Stimulated activated naive CD4-positive, alpha-beta T cell treated with Interleukin-2 at 50 U/mL for 16 hours (primary cell): ENCODE measurements around the gene UTP3.
A peak's percentile ranks its signal among the peaks of the same experiment; 100 is the strongest.
"Not testable (repeated sequence)": the region's sequence is repeated elsewhere in the genome, so short reads cannot be mapped to it uniquely, and the experiment has no call there.

Experiments
- DNase-seq: peaks from one replicate; lab custom pipeline; 2025; lab: John Stamatoyannopoulos, UW

Gene UTP3

GRCh38 chr4:70687392-70687791 is 940 bp upstream of the UTP3 start:
- peak; percentile 20 for DNase-seq

GRCh38 chr4:70688795-70689231 is 481 bp downstream of the UTP3 start:
- DNase-seq = peak; percentile 41

GRCh38 chr4:70691661-70692060 is 3.3 kb downstream of the UTP3 start:
- DNase-seq = no peak

- DNase-seq = not testable (repeated sequence)
Observed at GRCh38 chr4:70694633-70695032, 6.3 kb downstream of the UTP3 start.

DNA sequence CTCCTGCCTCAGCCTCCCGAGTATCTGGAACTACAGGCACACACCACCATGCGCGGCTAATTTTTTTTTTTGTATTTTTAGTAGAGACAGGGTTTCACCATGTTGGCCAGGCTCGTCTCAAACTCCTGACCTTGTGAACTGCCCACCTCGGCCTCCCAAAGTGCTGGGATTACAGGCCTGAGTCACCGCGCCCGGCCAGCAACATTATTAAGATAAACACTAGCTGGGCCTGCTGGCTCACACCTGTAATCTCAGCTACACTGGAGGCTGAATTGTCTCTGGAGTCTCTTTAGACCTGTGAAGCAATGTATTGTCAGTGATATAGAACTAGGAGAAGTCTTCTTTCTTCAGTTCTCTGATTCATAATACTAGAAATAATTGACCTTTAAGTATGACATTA is 10.1 kb downstream of the UTP3 start:
- DNase-seq = not testable (repeated sequence)

GRCh38 chr4:70700712-70701111 is 12.4 kb downstream of the UTP3 start:
- DNase-seq = no peak

GRCh38 chr4:70701271-70701670 is 12.9 kb downstream of the UTP3 start:
- no peak for DNase-seq

DNA sequence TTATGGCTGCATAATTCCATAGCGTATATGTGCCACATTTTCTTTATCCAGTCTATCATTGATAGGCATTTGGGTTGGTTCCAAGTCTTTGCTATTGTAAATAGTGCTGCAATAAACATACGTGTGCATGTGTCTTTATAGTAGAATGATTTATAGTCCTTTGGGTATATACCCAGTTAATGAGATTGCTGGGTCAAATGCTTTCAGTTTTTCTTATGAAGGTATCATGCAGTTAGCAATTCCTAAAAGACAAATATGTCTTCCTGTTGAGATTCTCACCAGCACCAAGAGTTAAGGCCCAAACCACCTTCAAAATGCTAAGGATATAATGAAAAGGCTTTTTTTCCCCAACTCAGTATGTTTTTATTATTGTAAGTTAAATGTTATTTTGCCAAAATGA is 14.3 kb downstream of the UTP3 start:
- DNase-seq = not testable (repeated sequence)

DNA sequence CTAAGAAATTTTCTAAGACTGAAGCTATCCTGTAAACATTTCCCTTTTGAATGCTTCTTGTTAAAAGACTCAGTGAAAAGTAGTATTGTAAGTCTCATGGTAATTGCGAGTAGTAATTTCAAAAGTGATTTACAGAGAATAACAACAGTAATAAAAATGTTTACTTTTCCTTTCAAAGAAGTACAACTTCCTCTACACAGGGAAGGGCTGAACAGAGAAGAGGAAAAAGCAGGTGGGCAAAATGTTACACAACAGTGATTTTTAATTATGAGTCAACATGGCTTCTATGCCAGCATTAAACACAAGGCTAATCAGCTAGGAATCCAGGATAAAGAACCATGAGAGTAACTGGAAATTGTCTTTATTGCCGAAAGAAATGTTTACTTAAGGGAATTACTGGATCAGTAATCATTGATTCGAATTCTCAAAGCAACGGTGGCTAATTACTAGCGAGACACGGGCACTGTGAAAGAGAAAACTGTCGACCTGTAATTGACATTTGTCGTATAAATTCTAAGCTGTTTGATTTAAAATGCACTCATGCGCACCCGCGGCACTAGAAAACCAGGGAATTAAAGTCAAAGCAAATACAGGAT is 15.4 kb downstream of the UTP3 start:
- DNase-seq = no peak

DNA sequence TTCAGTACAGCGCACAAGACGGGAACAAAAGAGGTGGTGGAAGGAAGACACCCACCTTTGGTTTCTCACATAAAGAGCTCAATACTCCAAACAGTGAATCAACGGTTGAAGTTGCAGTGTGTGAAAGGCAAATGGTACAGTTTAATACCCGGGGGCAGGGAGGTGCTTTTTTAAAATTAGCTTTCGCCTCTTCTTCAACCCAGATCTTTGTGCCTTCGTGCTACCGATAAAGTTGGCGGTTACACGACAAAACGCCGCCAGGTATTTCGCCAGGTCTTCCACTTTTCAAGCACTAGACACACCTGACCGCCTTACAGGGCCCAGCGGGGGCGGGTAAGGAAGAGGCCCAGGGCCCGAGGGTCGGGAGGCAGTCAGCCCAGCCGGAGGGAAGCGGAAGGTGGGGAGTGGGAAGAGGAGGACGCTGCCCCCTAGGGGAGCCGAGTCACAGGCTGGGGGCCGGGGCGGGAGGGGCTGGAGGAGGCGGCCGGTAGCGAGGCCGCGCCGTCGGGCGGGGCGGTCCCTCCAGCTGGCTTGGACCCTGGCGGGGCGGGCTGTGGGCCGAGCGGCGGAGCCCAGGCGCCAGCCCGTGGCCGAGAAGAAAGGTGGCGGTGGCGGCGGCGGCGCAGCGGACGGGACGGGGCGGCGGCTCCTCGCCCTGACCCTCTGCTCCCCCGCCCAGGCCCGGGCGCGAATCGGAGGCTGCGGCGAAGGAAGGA is 16.0 kb downstream of the UTP3 start:
- peak; percentile 51 for DNase-seq

DNA sequence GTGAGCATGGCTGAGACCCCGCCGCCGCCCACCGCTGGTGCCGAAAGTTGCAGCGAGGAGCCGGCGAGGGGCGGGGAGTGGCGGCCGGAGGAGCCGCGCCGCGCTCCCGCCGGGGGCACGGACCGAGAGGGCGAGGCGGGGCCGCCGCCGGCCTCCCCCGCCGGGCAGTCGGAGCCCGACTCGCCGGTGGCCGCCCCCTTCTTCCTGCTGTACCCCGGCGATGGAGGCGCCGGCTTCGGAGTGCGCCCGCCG is 16.5 kb downstream of the UTP3 start:
- no peak for DNase-seq

- peak; percentile 67 for DNase-seq
Observed at GRCh38 chr4:70705183-70706043, 17.1 kb downstream of the UTP3 start.

GRCh38 chr4:70706044-70706461 is 17.7 kb downstream of the UTP3 start:
- DNase-seq = no peak

- no peak for DNase-seq
Observed at GRCh38 chr4:70706516-70706915, 18.2 kb downstream of the UTP3 start.

DNA sequence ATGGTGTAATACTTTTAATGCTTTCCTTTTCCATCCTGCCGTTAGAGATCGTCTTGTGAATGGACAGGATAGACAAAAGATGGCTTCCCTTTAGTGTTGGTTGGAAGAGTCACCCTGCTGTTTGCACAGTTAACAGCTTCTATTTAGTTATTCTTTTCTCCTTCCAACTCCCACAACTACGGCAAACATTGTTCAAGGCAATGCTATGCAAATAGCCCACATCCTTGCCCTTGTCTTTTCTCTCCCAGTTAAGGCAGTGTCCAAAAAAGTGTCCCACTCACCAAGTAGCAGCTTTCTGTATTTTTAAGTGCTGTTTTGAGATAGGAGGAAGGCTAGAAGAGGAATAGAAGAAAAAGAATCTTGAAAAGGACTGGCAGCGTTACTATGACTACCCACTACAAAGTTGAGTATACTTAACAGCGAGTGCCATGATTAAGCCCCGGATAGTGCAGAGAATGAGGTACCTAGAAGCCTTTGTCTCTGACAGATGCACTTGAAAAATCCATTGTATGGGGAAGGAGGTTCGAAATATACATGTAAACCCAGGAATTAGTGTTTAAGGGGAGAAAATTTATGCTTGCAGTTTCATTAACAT is 21.4 kb downstream of the UTP3 start:
- no peak for DNase-seq

GRCh38 chr4:70711599-70711998 is 23.3 kb downstream of the UTP3 start:
- DNase-seq = no peak

GRCh38 chr4:70712150-70712549 is 23.8 kb downstream of the UTP3 start:
- no peak for DNase-seq

DNA sequence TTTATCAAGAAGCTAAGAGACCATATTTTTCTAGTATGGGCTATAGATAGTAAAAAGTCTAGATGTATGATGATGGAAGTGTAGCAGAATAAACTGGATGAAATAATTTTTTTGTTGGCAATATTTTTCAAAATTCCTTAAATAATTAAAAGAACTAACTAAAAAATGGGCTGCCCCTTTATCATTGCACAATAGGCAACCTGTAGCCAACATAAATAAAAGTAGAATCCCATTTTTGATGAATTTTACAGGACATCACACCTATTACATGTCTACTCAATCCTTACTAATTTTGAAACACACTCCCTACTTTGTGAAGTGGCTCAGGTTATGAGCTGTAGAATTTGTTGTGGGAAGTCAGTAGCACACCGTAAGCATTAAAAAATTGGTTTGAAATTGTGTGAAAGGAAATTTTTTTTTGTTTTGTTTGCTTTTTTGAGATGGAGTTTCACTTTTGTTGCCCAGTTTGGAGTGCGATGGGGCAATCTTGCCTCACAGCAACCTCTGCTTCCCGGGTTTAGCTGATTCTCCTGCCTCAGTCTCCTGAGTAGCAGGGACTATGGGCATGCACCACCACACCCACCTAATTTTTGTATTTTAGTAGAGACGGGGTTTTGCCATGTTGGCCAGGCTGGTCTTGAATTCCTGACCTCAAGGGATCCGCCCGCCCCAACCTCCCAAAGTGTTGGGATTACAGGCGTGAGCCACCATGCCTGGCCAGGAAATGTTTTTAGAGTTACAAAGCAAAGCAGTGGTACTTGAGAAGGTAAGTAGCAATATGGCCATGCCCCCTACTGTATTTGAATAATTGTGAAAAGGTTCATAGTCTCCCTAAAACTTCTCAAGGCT is 24.5 kb downstream of the UTP3 start:
- DNase-seq = no peak

GRCh38 chr4:70713453-70714078 is 25.2 kb downstream of the UTP3 start:
- no peak for DNase-seq

- no peak for DNase-seq
Observed at GRCh38 chr4:70714079-70714887, 26.0 kb downstream of the UTP3 start.
